Progenitor cell of endocrine pancreas (in vitro differentiated cells): Measurements from ENCODE around the gene TMEM269. TPM values are rescaled to one million over a fixed set of nuclear protein-coding genes. Genes with fewer than 3 reads are reported as not detected.

Experiments used
- DNase-seq: peaks from one replicate; pipeline ENCODE4 v3.0.0; 2021; ENCODE audit warnings: low spot score; ENCODE audit not compliant: unreplicated experiment
- H3K27ac Mint-ChIP-seq: 2 replicates; pipeline ENCODE4 v1.8.0; 2021; ENCODE audit warnings: mild to moderate bottlenecking, moderate library complexity, mixed read lengths
- H3K27me3 Mint-ChIP-seq: 2 replicates; pipeline ENCODE4 v1.8.0; 2021; ENCODE audit warnings: mixed read lengths
- H3K36me3 Mint-ChIP-seq: 2 replicates; pipeline ENCODE4 v1.8.0; 2022; ENCODE audit warnings: mixed read lengths; ENCODE audit not compliant: insufficient read depth
- H3K4me1 Mint-ChIP-seq: 2 replicates; pipeline ENCODE4 v1.8.0; 2021; ENCODE audit warnings: low read depth, mixed read lengths
- H3K4me3 Mint-ChIP-seq: 2 replicates; pipeline ENCODE4 v1.8.0; 2021; ENCODE audit warnings: low read depth, mild to moderate bottlenecking, moderate library complexity, mixed read lengths
- H3K9me3 Mint-ChIP-seq: 2 replicates; pipeline ENCODE4 v1.8.0; 2021; ENCODE audit warnings: low read depth, mixed read lengths
- total RNA-seq: library from RNA; stranded (reverse); gene quantifications from 2 replicates; pipeline ENCODE4 v1.2.1, GENCODE V29; 2021
- TF ChIP-seq, protein P1 (sequence below): fragments of 200-600 bp; sonication (generic); IDR thresholded peaks from one replicate; pipeline ENCODE4 v1.5.0; 2021; ENCODE audit warnings: antibody characterized with exemption, mild to moderate bottlenecking; ENCODE audit not compliant: unreplicated experiment

The TMEM269 gene
- total RNA-seq, 1 donor from 2014 or later: 0.48 TPM

DNA sequence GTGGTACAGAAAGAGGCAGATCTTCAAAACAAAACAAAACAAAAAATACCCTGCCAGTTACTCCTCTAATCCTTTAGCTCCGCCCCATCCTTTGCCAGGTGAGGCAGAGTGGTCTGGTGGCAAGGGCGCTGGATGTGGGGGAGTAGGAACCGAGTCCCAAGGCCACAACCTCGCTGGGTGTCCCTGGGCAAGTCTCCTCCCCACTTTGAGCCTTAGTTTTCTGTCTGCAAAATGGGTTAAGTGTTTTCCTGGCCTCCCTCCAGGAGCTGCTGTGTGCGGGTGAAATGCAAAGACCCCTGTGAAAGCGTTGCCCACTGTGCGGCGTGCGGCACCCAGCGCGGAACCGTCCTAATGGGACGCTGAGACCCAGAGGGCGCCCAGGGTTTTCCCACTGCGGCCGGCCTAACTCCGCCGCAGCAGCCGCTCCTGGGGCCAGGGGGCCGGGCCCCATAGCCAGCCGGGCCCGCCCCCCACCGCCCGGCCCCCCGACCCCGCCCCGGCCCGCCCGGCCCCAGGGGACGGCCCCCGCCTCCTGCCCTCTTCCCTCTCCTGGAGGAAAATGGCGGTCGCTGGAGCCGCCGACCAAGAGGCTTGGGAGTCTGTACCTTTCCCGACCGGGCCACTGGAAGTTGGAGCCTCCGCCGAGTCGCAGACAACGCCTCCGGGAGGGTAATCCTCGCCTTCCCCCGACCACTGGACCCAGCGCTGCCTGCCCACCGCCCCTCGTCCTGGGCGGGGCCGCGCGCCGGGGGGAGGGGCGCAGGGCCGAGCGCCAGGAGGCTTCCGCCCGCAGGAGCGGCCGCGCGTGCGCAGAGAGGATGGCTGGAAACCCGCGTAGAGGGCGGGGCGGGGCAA is 32.0 kb downstream of the TMEM269 start, which contains the start of the genes ERMAP and SVBP:
Gene ERMAP (plus strand): TSS at position 538 of the 855 bp plus-strand sequence. CDS start 13,327 bp downstream, outside the sequence.
Gene SVBP (minus strand): TSS at position 813 of the 855 bp plus-strand sequence. CDS start 853 bp downstream, outside the sequence.
- Mint-ChIP-seq H3K27ac (peak within 1 kb of the TSS; percentile 97), H3K4me1 (peaks cover 9% of the 10 kb centered on the region), H3K4me3 (peak within 1 kb of the TSS; percentile 84), H3K27me3 (no peaks in the 10 kb centered on the region), H3K9me3 (no peaks in the 10 kb centered on the region), H3K36me3 (peaks cover 11% of the 10 kb centered on the region)
- peak; percentile 95 for DNase-seq
- TF ChIP-seq, protein P1, sequence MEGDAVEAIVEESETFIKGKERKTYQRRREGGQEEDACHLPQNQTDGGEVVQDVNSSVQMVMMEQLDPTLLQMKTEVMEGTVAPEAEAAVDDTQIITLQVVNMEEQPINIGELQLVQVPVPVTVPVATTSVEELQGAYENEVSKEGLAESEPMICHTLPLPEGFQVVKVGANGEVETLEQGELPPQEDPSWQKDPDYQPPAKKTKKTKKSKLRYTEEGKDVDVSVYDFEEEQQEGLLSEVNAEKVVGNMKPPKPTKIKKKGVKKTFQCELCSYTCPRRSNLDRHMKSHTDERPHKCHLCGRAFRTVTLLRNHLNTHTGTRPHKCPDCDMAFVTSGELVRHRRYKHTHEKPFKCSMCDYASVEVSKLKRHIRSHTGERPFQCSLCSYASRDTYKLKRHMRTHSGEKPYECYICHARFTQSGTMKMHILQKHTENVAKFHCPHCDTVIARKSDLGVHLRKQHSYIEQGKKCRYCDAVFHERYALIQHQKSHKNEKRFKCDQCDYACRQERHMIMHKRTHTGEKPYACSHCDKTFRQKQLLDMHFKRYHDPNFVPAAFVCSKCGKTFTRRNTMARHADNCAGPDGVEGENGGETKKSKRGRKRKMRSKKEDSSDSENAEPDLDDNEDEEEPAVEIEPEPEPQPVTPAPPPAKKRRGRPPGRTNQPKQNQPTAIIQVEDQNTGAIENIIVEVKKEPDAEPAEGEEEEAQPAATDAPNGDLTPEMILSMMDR: no peak

DNA sequence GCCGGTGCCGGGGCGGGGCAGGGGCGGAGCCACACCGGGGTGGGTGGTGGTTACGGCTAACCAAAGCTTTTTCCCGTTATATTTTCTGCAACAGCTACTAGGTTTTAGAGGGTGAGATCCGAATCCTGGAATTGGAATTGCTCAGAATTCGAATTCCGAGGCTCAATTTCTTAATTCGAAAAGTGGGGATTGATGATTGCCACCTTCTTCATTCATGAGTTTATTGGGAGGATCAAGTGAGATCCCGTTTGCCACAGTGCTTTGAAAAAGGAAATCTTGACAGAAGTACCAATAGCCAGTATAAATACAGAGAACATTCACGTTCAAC is 32.6 kb downstream of the TMEM269 start:
- Mint-ChIP-seq H3K4me3 (peak overlapping the region; percentile 43), H3K4me1 (peaks cover 9% of the 10 kb centered on the region), H3K36me3 (peaks cover 11% of the 10 kb centered on the region), H3K9me3 (no peaks in the 10 kb centered on the region), H3K27ac (no peak overlapping the region), H3K27me3 (no peaks in the 10 kb centered on the region)
- no peak for DNase-seq
- TF ChIP-seq, protein P1: no peak

DNA sequence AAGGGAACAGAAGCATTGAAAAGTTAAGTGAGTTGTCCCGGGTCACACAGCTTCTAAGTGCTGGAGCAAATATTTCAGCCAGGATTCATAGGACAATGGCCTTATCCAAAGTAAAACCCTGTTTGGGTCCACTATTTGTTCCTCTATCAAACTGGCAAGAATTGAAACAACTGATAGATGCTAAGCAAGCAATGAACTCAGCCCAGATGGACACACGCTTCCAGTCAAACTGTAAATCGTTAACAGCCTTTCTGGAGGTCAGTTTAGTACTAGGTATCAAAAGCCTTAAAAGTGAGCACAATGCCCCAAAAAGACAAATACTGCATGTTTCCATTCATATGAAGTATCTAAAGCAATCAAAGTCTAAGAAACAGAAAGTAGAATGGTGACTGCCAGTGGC is 33.2 kb downstream of the TMEM269 start:
- no peaks in the 10 kb centered on the region for H3K9me3 Mint-ChIP-seq
- peak overlapping the region; percentile 12 for H3K4me3 Mint-ChIP-seq

DNA sequence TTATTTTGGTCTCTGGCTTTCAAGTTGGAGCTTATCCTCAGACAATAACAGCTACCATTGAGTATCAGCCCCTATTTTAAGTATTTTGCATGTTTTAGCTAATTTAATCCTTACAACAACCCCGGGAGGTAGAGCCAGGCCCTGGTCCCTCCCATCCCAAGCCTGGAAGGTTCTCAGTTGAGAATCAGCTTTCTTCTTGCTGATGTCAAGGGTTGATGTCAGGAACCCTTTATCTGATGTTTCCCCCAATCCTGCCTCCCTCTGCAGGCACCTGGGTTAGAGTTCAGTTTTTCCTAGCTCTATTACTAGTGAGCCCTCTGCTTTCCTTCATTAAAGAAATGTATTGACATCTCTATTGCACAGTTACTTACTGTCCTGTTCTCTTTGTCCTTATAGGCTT is 36.0 kb downstream of the TMEM269 start:
- Mint-ChIP-seq H3K9me3 (no peaks in the 10 kb centered on the region), H3K27ac (no peak overlapping the region), H3K4me1 (peaks cover 27% of the 10 kb centered on the region), H3K36me3 (peaks cover 2% of the 10 kb centered on the region), H3K4me3 (no peak overlapping the region), H3K27me3 (no peaks in the 10 kb centered on the region)
- DNase-seq: no peak
- TF ChIP-seq, protein P1: no peak

More for the DNA sequence above, 33.2 kb downstream of the TMEM269 start:
- H3K36me3 Mint-ChIP-seq: peaks cover 11% of the 10 kb centered on the region
- H3K4me1 Mint-ChIP-seq: peaks cover 12% of the 10 kb centered on the region
- no peak for DNase-seq
- TF ChIP-seq, protein P1: no peak
- no peaks in the 10 kb centered on the region for H3K27me3 Mint-ChIP-seq
- H3K27ac Mint-ChIP-seq: no peak overlapping the region

DNA sequence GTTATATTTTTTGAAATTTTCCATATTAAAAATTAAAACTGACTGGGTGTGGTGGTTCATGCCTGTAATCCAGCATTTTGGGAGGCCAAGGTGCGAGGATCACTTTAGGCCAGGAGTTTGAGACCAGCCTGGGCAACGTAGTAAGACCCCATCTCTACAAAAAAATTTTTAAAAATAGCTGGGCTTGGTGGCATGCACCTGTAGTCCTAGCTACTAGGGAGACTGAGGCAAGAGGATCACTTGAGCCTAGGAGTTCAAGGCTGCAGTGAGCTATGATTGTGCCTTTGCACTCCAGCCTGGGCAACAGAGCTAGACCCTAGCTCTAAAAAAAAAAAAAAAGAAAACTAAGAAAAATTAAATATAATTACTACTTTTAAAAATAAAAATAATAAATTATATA is 36.9 kb downstream of the TMEM269 start:
- H3K27ac Mint-ChIP-seq: no peak overlapping the region
- TF ChIP-seq, protein P1: no peak
- no peaks in the 10 kb centered on the region for H3K27me3 Mint-ChIP-seq
- no peak overlapping the region for H3K4me3 Mint-ChIP-seq
- no peak for DNase-seq
- H3K36me3 Mint-ChIP-seq: no peaks in the 10 kb centered on the region
- H3K9me3 Mint-ChIP-seq: no peaks in the 10 kb centered on the region
- H3K4me1 Mint-ChIP-seq: peaks cover 21% of the 10 kb centered on the region
